CD8-positive, alpha-beta memory T cell (primary cell): ENCODE measurements around the gene EPHA7. TPM values are rescaled to one million over a fixed set of nuclear protein-coding genes. Genes with fewer than 3 reads are reported as not detected.
A peak's percentile ranks its signal among the peaks of the same experiment; 100 is the strongest.

Experiments used
- CTCF ChIA-PET: fragments of 350-600 bp; sonication (Branson Sonifier 250); formaldehyde crosslinking; loops from one replicate; lab custom pipeline; 2021; ENCODE audit warnings: antibody characterized with exemption; lab: Charles Lee
- POLR2A ChIA-PET: fragments of 350-600 bp; sonication (Branson Sonifier 250); formaldehyde crosslinking; loops from one replicate; lab custom pipeline; 2021; ENCODE audit warnings: antibody characterized with exemption; lab: Charles Lee
- DNase-seq, 5 donors: peaks; one replicate each; pipeline versions ENCODE4 v3.0.0 to v3.0.0-alpha.2; 2020 to 2022; ENCODE audit warnings: mixed read lengths in 1 of 5
- H3K27ac ChIP-seq: one replicate; pipeline ENCODE4 v1.7.0; 2013; ENCODE audit warnings: low read depth, mild to moderate bottlenecking, low read length, moderate library complexity
- H3K27me3 ChIP-seq: 2 replicates; pipeline ENCODE4 v1.7.0; 2013; ENCODE audit warnings: low read length, mild to moderate bottlenecking; ENCODE audit not compliant: insufficient read depth, poor library complexity, severe bottlenecking
- H3K36me3 ChIP-seq: 2 replicates; pipeline ENCODE4 v1.7.0; 2013; ENCODE audit warnings: mild to moderate bottlenecking, low read length, moderate library complexity; ENCODE audit not compliant: insufficient read depth
- H3K4me1 ChIP-seq: 2 replicates; pipeline ENCODE4 v1.7.0; 2013; ENCODE audit warnings: mild to moderate bottlenecking, low read length, moderate library complexity; ENCODE audit not compliant: insufficient read depth
- H3K4me3 ChIP-seq: 2 replicates; pipeline ENCODE4 v1.7.0; 2013; ENCODE audit warnings: mild to moderate bottlenecking, low read length
- H3K9me3 ChIP-seq: 2 replicates; pipeline ENCODE4 v1.7.0; 2013; ENCODE audit warnings: mild to moderate bottlenecking, low read length
- H3K27ac Mint-ChIP-seq, 8 donors: one replicate each; pipeline ENCODE4 v1.8.0; 2020 to 2021; ENCODE audit warnings: mixed read lengths in 8 of 8, mild to moderate bottlenecking in 6 of 8, inconsistent platforms in 3 of 8, moderate library complexity in 3 of 8
- H3K27me3 Mint-ChIP-seq, 2 donors: one replicate each; pipeline ENCODE4 v1.8.0; 2020 to 2021; ENCODE audit warnings: mixed read lengths in 2 of 2, mild to moderate bottlenecking in 1 of 2, moderate library complexity in 1 of 2
- H3K36me3 Mint-ChIP-seq, 3 donors: one replicate each; pipeline ENCODE4 v1.8.0; 2020 to 2021; ENCODE audit warnings: mixed read lengths in 3 of 3, inconsistent platforms in 1 of 3, mild to moderate bottlenecking in 1 of 3
- H3K4me1 Mint-ChIP-seq, 3 donors: one replicate each; pipeline ENCODE4 v1.8.0; 2020 to 2021; ENCODE audit warnings: mixed read lengths in 3 of 3, inconsistent platforms in 1 of 3, mild to moderate bottlenecking in 1 of 3
- H3K4me3 Mint-ChIP-seq, 7 donors: one replicate each; pipeline ENCODE4 v1.8.0; 2020 to 2021; ENCODE audit warnings: mixed read lengths in 7 of 7, mild to moderate bottlenecking in 6 of 7, moderate library complexity in 4 of 7, inconsistent platforms in 2 of 7
- H3K9me3 Mint-ChIP-seq, 5 donors: one replicate each; pipeline ENCODE4 v1.8.0; 2020 to 2022; ENCODE audit warnings: mixed read lengths in 5 of 5, mild to moderate bottlenecking in 3 of 5, moderate library complexity in 2 of 5, inconsistent platforms in 1 of 5
- polyA plus RNA-seq: library from polyadenylated mRNA; unstranded; fragments of 300-500 nt; fragmentation: Illumina TruSeq; gene quantifications from one replicate; pipeline ENCODE4 v1.2.3, GENCODE V29; 2021
- total RNA-seq, 2 experiments: library from RNA; stranded (reverse); gene quantifications; one replicate each; pipeline ENCODE4 v1.2.3, GENCODE V29; 2021

Gene EPHA7
- total and polyA plus RNA-seq, 3 experiments from 2014 or later: not detected

DNA sequence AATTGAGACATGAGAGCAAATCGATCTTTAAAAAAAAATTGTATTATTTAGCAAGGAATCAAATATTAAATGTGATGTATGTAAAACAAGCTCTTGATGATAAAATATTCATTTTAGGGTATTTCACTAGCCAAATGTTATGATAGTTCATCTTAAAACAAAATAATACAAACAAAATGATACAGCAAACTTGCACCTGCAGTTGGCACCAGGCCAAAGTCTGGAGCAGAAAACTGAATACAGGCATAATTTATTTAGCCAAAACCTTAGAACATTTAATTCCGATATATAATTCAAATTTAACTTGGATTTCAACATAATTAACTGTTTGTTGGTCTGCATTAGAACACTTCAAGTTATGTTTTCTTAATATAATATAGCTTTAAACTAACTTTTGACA is 60.9 kb downstream of the EPHA7 start:
- Histone ChIP-seq H3K36me3 (no peaks in the 10 kb centered on the region), H3K9me3 (no peaks in the 10 kb centered on the region), H3K27ac (no peak overlapping the region), H3K27me3 (no peaks in the 10 kb centered on the region), H3K4me3 (no peak overlapping the region), H3K4me1 (no peaks in the 10 kb centered on the region)
- CTCF ChIA-PET: no interaction called here
- POLR2A ChIA-PET: no interaction called here
- H3K27ac Mint-ChIP-seq: no peak overlapping the region
- H3K4me1 Mint-ChIP-seq: no peaks in the 10 kb centered on the region
- H3K36me3 Mint-ChIP-seq: no peaks in the 10 kb centered on the region
- H3K9me3 Mint-ChIP-seq: peaks cover 0 to 12% (median 4%) of the 10 kb centered on the region in 5 donors
- no peak for DNase-seq
- no peaks in the 10 kb centered on the region for H3K27me3 Mint-ChIP-seq
- H3K4me3 Mint-ChIP-seq: no peak overlapping the region

DNA sequence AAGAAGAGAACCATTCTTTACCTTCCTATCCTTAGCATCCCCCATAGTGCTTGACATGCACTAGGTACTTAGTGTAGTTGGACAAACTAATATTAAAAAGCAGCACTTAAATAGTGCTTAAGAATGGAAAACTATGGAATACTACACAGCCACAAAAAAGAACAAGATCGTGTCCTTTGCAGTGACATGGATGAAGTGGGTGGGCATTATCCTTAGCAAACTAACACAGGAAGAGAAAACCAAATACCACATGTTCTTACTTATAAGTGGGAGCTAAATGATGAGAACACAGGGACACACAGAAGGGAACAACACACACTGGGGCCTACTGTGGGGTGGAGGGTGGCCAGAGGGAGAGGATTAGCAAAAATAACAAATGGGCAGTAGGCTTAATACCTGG is 66.8 kb downstream of the EPHA7 start:
- no peaks in the 10 kb centered on the region for H3K4me1 Mint-ChIP-seq
- peaks cover 0 to 36% (median 9%) of the 10 kb centered on the region in 5 donors for H3K9me3 Mint-ChIP-seq
- H3K27me3 Mint-ChIP-seq: no peaks in the 10 kb centered on the region

GRCh38 chr6:93351222-93351621 is 68.1 kb downstream of the EPHA7 start:
- ChIA-PET CTCF (no interaction called here), POLR2A (no interaction called here)

More for the DNA sequence above, 66.8 kb downstream of the EPHA7 start:
- H3K4me3 ChIP-seq: no peak overlapping the region
- no peak for DNase-seq
- Mint-ChIP-seq H3K27ac (no peak overlapping the region), H3K36me3 (no peaks in the 10 kb centered on the region), H3K4me3 (no peak overlapping the region)
- no peak overlapping the region for H3K27ac ChIP-seq
- H3K4me1 ChIP-seq: no peaks in the 10 kb centered on the region
- H3K36me3 ChIP-seq: no peaks in the 10 kb centered on the region
- H3K9me3 ChIP-seq: no peaks in the 10 kb centered on the region
- ChIA-PET POLR2A (no interaction called here), CTCF (no interaction called here)
- no peaks in the 10 kb centered on the region for H3K27me3 ChIP-seq

GRCh38 chr6:93350774-93351173 is 68.6 kb downstream of the EPHA7 start:
- Histone ChIP-seq H3K27me3 (no peaks in the 10 kb centered on the region), H3K9me3 (no peaks in the 10 kb centered on the region), H3K27ac (no peak overlapping the region), H3K4me1 (no peaks in the 10 kb centered on the region), H3K36me3 (no peaks in the 10 kb centered on the region), H3K4me3 (no peak overlapping the region)
- H3K27ac Mint-ChIP-seq: no peak overlapping the region
- no peaks in the 10 kb centered on the region for H3K27me3 Mint-ChIP-seq
- no peak overlapping the region for H3K4me3 Mint-ChIP-seq
- no peak for DNase-seq
- ChIA-PET POLR2A (no interaction called here), CTCF (no interaction called here)
- H3K36me3 Mint-ChIP-seq: no peaks in the 10 kb centered on the region
- no peaks in the 10 kb centered on the region for H3K4me1 Mint-ChIP-seq
- H3K9me3 Mint-ChIP-seq: peaks cover 0 to 38% (median 11%) of the 10 kb centered on the region in 5 donors

More at GRCh38 chr6:93351222-93351621, 68.1 kb downstream of the EPHA7 start:
- no peaks in the 10 kb centered on the region for H3K4me1 Mint-ChIP-seq
- no peaks in the 10 kb centered on the region for H3K36me3 ChIP-seq
- no peak overlapping the region for H3K27ac ChIP-seq
- no peaks in the 10 kb centered on the region for H3K9me3 ChIP-seq
- H3K27me3 Mint-ChIP-seq: no peaks in the 10 kb centered on the region
- H3K36me3 Mint-ChIP-seq: no peaks in the 10 kb centered on the region
- H3K9me3 Mint-ChIP-seq: peaks cover 0 to 38% (median 9%) of the 10 kb centered on the region in 5 donors
- no peaks in the 10 kb centered on the region for H3K27me3 ChIP-seq
- no peak overlapping the region for H3K4me3 ChIP-seq
- H3K4me1 ChIP-seq: no peaks in the 10 kb centered on the region
- DNase-seq: no peak
- no peak overlapping the region for H3K27ac Mint-ChIP-seq
- no peak overlapping the region for H3K4me3 Mint-ChIP-seq

DNA sequence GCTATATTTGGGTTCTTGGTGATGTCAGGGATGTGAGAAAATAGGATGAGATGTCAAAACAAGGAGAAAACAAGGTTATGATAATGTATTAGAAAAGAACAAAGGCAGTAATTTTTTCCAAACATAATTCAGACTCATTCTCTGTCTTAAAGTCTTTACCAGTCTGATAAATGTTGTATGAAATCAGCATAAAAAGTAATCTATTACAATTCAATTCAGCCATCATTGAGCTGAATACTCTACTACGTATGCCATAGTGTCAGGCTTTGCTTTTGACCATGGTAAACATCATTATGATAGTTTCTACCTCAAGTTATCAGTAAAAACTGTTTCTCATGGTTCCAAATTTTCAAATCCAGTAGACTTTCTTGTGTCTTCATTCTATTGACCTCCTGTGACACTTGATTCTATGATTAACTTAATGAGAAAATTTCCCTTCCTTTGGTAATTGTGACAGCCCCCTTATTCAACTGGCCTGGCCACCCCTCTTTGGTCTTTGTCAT is 75.0 kb downstream of the EPHA7 start:
- no peak overlapping the region for H3K4me3 ChIP-seq
- H3K4me1 ChIP-seq: no peaks in the 10 kb centered on the region
- no peaks in the 10 kb centered on the region for H3K9me3 ChIP-seq
- POLR2A ChIA-PET: no interaction called here
- Mint-ChIP-seq H3K27me3 (no peaks in the 10 kb centered on the region), H3K36me3 (no peaks in the 10 kb centered on the region), H3K27ac (no peak overlapping the region), H3K4me3 (no peak overlapping the region), H3K9me3 (peaks cover 0 to 20% (median 2%) of the 10 kb centered on the region in 5 donors), H3K4me1 (no peaks in the 10 kb centered on the region)
- CTCF ChIA-PET: no interaction called here
- H3K36me3 ChIP-seq: no peaks in the 10 kb centered on the region
- DNase-seq: no peak
- H3K27me3 ChIP-seq: no peaks in the 10 kb centered on the region
- no peak overlapping the region for H3K27ac ChIP-seq

- CTCF ChIA-PET: no interaction called here
- Mint-ChIP-seq H3K36me3 (no peaks in the 10 kb centered on the region), H3K4me3 (no peak overlapping the region), H3K9me3 (peaks cover 0 to 17% (median 2%) of the 10 kb centered on the region in 5 donors), H3K27ac (no peak overlapping the region), H3K4me1 (no peaks in the 10 kb centered on the region), H3K27me3 (no peaks in the 10 kb centered on the region)
- POLR2A ChIA-PET: no interaction called here
- no peaks in the 10 kb centered on the region for H3K27me3 ChIP-seq
- no peak overlapping the region for H3K27ac ChIP-seq
- no peaks in the 10 kb centered on the region for H3K9me3 ChIP-seq
- H3K36me3 ChIP-seq: no peaks in the 10 kb centered on the region
- no peaks in the 10 kb centered on the region for H3K4me1 ChIP-seq
- DNase-seq: no peak
- H3K4me3 ChIP-seq: no peak overlapping the region
These were observed 75.9 kb downstream of the EPHA7 start for GRCh38 chr6:93343476-93343875.

GRCh38 chr6:93341900-93342613 is 77.3 kb downstream of the EPHA7 start:
- POLR2A ChIA-PET: no interaction called here
- Mint-ChIP-seq H3K4me1 (no peaks in the 10 kb centered on the region), H3K4me3 (no peak overlapping the region), H3K36me3 (no peaks in the 10 kb centered on the region), H3K27me3 (no peaks in the 10 kb centered on the region), H3K9me3 (peaks cover 2 to 14% (median 4%) of the 10 kb centered on the region in 5 donors), H3K27ac (no peak overlapping the region)
- Histone ChIP-seq H3K27ac (no peak overlapping the region), H3K4me1 (no peaks in the 10 kb centered on the region), H3K36me3 (no peaks in the 10 kb centered on the region), H3K9me3 (no peaks in the 10 kb centered on the region), H3K27me3 (no peaks in the 10 kb centered on the region), H3K4me3 (no peak overlapping the region)
- DNase-seq: no peak
- CTCF ChIA-PET: no interaction called here

DNA sequence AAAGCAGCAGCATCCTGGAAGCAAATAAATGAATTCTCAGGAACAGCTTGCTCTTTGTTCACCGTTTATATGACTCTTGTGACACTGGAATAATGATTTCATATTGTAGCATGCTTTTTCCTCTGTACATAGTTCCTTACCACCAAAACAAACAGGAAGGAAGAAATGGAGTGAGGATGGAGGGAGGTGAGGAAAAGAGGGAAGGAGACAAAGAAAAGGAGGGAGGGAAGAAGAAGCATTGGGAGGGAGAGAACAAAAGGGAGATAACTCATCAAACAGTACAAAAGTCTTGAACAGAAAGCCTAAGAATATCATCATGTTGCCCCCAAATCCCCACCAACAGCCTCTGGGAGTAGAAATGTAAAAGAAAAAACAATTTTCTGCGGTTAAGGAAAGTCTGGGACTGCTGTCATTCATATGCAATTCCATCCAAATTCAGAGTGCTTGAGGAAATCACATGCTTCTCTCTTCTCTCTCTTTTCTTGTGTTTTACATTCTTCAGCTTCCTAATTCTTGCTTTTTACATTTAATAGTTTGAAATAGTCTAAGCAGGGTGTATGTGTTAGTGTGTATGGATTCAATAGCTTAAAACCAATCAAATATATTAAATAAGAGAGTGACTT is 81.5 kb downstream of the EPHA7 start:
- H3K4me3 Mint-ChIP-seq: no peak overlapping the region
- no peaks in the 10 kb centered on the region for H3K36me3 Mint-ChIP-seq
- Histone ChIP-seq H3K27ac (no peak overlapping the region), H3K9me3 (no peaks in the 10 kb centered on the region), H3K4me1 (no peaks in the 10 kb centered on the region), H3K36me3 (no peaks in the 10 kb centered on the region), H3K4me3 (no peak overlapping the region), H3K27me3 (no peaks in the 10 kb centered on the region)
- H3K9me3 Mint-ChIP-seq: peaks cover 2 to 21% (median 5%) of the 10 kb centered on the region in 5 donors
- no peak for DNase-seq
- peak overlapping the region in 1 of 8 donors; percentile 31 for H3K27ac Mint-ChIP-seq
- ChIA-PET POLR2A (no interaction called here), CTCF (no interaction called here)
- H3K4me1 Mint-ChIP-seq: no peaks in the 10 kb centered on the region
- H3K27me3 Mint-ChIP-seq: no peaks in the 10 kb centered on the region
